Measurements from ENCODE around the gene TSPAN4. TPM values are rescaled to one million over a fixed set of nuclear protein-coding genes. Genes with fewer than 3 reads are reported as not detected.

Gene TSPAN4
- total RNA-seq, 1 donor from 2014 or later, result 69.2 TPM

DNA sequence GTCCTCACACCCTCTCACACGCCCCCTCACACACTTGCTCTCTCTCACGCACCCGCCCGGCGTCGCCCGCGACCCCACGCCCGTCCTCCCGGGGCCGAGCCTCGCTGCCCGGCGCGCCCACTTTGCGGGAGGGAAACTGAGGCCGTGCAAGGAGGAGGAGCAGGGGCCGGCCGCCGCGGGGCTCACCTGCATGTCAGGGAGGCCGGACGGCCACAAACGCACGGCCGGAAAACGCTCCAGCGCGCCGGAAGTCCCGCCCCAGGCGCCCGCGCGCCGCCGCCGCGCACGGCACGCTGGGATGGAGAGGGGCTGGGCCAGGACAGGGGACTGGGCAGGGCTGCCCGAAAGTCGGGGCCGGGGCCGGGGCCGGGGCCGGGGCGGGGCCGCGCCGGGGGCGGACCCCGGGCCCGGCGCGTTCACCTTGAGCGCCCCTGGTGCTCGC, 68.0 kb downstream of the TSPAN4 start, which contains the start of gene CHID1:
TSS of gene CHID1 (minus strand) at position 222 of the 442 bp plus-strand sequence. CDS start 5,994 bp downstream, outside the sequence.
- TF ChIP-seq, protein P1, sequence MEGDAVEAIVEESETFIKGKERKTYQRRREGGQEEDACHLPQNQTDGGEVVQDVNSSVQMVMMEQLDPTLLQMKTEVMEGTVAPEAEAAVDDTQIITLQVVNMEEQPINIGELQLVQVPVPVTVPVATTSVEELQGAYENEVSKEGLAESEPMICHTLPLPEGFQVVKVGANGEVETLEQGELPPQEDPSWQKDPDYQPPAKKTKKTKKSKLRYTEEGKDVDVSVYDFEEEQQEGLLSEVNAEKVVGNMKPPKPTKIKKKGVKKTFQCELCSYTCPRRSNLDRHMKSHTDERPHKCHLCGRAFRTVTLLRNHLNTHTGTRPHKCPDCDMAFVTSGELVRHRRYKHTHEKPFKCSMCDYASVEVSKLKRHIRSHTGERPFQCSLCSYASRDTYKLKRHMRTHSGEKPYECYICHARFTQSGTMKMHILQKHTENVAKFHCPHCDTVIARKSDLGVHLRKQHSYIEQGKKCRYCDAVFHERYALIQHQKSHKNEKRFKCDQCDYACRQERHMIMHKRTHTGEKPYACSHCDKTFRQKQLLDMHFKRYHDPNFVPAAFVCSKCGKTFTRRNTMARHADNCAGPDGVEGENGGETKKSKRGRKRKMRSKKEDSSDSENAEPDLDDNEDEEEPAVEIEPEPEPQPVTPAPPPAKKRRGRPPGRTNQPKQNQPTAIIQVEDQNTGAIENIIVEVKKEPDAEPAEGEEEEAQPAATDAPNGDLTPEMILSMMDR (IDR thresholded peaks at IDR 0.05), result no peak
- Mint-ChIP-seq H3K9me3 (ENCODE audit: low read depth) (no peaks in the 10 kb centered on the region), H3K4me3 (ENCODE audit: unreplicated experiment) (peak within 1 kb of the TSS; percentile 89), H3K27me3 (ENCODE audit: low read depth) (no peaks in the 10 kb centered on the region), H3K27ac (ENCODE audit: unreplicated experiment) (peak within 1 kb of the TSS; percentile 77), H3K4me1 (ENCODE audit: low read depth) (peaks cover 11% of the 10 kb centered on the region), H3K36me3 (ENCODE audit: low read depth) (peaks cover 3% of the 10 kb centered on the region)
- DNase-seq (ENCODE audit: low spot score), result no peak

DNA sequence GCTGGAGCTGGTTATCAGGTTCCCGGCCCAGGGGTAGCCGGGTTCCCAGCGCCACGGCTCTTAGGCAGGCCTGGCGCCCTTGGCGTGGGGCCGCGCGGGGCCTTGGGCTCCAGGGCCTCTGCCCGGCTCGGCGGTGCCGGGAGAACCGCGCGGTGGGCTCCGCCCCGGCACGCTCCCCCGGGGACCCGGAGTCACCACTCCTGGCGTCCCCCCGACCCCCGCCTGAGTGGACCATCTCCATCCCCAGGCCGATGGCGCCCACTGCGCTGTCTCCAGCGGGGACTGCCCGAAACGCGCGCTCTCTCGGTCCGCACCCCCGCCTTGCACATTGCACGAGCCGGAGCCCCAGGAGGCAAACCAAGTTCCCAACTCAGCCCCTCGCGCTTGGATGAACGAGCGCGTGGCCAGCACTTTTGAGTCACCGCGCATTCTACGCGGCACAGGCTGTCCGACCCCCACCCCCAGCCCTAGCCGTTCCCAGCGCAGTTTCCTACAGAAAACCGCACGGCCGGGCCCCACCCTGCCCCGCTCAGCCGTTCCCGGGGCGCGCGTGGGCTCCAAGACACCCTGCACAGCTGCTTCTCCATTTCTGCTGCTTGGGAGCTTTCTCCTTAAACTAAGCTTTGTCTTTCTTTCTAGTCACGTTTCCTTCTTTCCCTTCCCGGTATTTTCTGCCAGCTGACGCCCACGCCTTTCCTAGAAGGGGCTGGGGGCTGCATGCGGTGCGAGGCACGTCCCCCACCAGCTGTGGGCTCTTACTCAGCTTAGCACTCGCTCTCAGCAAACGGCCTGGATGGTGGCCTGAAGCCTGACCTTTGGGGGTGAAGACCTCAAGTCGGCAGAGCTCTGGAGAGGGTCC, 68.6 kb downstream of the TSPAN4 start:
- TF ChIP-seq, protein P1 (IDR thresholded peaks at IDR 0.05), result no peak
- H3K36me3 Mint-ChIP-seq (ENCODE audit: low read depth), result peaks cover 2% of the 10 kb centered on the region
- peak overlapping the region; percentile 51 for H3K27ac Mint-ChIP-seq (ENCODE audit: unreplicated experiment)
- DNase-seq (ENCODE audit: low spot score), result no peak
- no peaks in the 10 kb centered on the region for H3K9me3 Mint-ChIP-seq (ENCODE audit: low read depth)
- peak overlapping the region; percentile 73 for H3K4me3 Mint-ChIP-seq (ENCODE audit: unreplicated experiment)
- H3K4me1 Mint-ChIP-seq (ENCODE audit: low read depth), result peaks cover 11% of the 10 kb centered on the region
- H3K27me3 Mint-ChIP-seq (ENCODE audit: low read depth), result no peaks in the 10 kb centered on the region

DNA sequence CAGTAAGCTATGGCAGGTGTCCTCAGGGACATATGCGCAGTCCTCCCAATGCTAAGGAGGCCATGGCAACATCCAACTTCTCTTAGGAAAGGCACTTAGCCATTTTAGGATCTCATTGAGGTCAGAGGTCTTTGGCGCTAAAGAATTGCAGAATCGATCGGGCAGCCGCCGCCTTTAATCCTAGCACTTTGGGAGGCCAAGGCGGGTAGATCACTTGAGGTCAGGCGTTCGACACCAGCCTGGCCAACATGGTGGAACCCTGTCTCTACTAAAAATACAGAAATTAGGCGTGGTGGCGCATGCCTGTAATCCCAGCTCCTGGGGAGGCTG, 69.2 kb downstream of the TSPAN4 start:
- Mint-ChIP-seq H3K36me3 (ENCODE audit: low read depth) (no peaks in the 10 kb centered on the region), H3K4me3 (ENCODE audit: unreplicated experiment) (peak overlapping the region; percentile 73), H3K9me3 (ENCODE audit: low read depth) (no peaks in the 10 kb centered on the region), H3K27me3 (ENCODE audit: low read depth) (no peaks in the 10 kb centered on the region), H3K4me1 (ENCODE audit: low read depth) (peaks cover 11% of the 10 kb centered on the region), H3K27ac (ENCODE audit: unreplicated experiment) (no peak overlapping the region)
- TF ChIP-seq, protein P1 (IDR thresholded peaks at IDR 0.05), result no peak
- DNase-seq (ENCODE audit: low spot score), result no peak

GRCh38 chr11:912266-912665, 69.6 kb downstream of the TSPAN4 start:
- Mint-ChIP-seq H3K27ac (ENCODE audit: unreplicated experiment) (no peak overlapping the region), H3K4me1 (ENCODE audit: low read depth) (peaks cover 11% of the 10 kb centered on the region), H3K27me3 (ENCODE audit: low read depth) (no peaks in the 10 kb centered on the region), H3K4me3 (ENCODE audit: unreplicated experiment) (peak overlapping the region; percentile 73), H3K9me3 (ENCODE audit: low read depth) (no peaks in the 10 kb centered on the region), H3K36me3 (ENCODE audit: low read depth) (no peaks in the 10 kb centered on the region)
- no peak for DNase-seq (ENCODE audit: low spot score)
- TF ChIP-seq, protein P1 (IDR thresholded peaks at IDR 0.05), result no peak

DNA sequence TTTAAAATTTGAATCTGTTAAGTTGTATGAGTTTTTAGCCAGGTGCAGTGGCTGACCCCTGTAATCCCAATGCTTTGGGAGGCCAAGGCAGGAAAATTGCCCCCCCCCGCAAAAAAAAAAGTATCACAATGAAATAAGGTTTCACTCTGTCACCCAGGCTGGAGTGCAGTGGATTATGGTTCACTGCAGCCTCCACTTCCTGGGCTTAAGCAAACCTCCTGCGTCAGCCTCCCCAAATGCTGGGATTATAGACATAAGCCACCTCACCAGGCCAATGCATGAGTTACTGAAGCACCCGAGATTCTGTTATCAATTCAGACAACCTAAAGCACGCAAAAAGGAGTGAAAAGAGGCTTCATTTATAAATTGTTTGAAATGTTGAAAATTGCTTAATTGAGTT, 70.4 kb downstream of the TSPAN4 start:
- DNase-seq (ENCODE audit: low spot score), result no peak
- no peaks in the 10 kb centered on the region for H3K27me3 Mint-ChIP-seq (ENCODE audit: low read depth)
- TF ChIP-seq, protein P1 (IDR thresholded peaks at IDR 0.05), result no peak
- peaks cover 11% of the 10 kb centered on the region for H3K4me1 Mint-ChIP-seq (ENCODE audit: low read depth)
- no peak overlapping the region for H3K27ac Mint-ChIP-seq (ENCODE audit: unreplicated experiment)
- H3K9me3 Mint-ChIP-seq (ENCODE audit: low read depth), result no peaks in the 10 kb centered on the region
- no peak overlapping the region for H3K4me3 Mint-ChIP-seq (ENCODE audit: unreplicated experiment)
- no peaks in the 10 kb centered on the region for H3K36me3 Mint-ChIP-seq (ENCODE audit: low read depth)
